Inferior parietal cortex (tissue), 1 donor: ENCODE results near the gene ARMH1.
"Not testable (repeated sequence)": the region's sequence is repeated elsewhere in the genome, so short reads cannot be mapped to it uniquely, and the experiment has no call there.

Source experiments
- DNase-seq: peaks from one replicate; pipeline ENCODE4 v3.0.0-alpha.2; 2016; ENCODE audit errors: extremely low spot score

ARMH1 gene

GRCh38 chr1:44723496-44724295 is 49.2 kb downstream of the ARMH1 start:
- DNase-seq, result no peak

GRCh38 chr1:44724296-44724954 is 49.9 kb downstream of the ARMH1 start:
- no peak for DNase-seq

GRCh38 chr1:44724955-44725698 is 50.6 kb downstream of the ARMH1 start:
- DNase-seq, result no peak

- peak; percentile 98 for DNase-seq
These were observed 56.4 kb downstream of the ARMH1 start, which contains the start of gene RNU5D-1 for GRCh38 chr1:44730741-44731512. Gene RNU5D-1 (minus strand): TSS chr1:44731170.

GRCh38 chr1:44733365-44733764 is 58.9 kb downstream of the ARMH1 start:
- DNase-seq, result no peak

GRCh38 chr1:44733784-44734183 is 59.3 kb downstream of the ARMH1 start:
- DNase-seq, result no peak

GRCh38 chr1:44735992-44736391 is 61.5 kb downstream of the ARMH1 start:
- DNase-seq, result no peak

GRCh38 chr1:44738953-44739306 is 64.4 kb downstream of the ARMH1 start:
- not testable (repeated sequence) for DNase-seq

GRCh38 chr1:44739307-44740178 is 65.0 kb downstream of the ARMH1 start, which contains the start of gene KIF2C:
Gene KIF2C (plus strand): TSS chr1:44739837. CDS start chr1:44739933, 96 bp downstream.
- peak; percentile 98 for DNase-seq

GRCh38 chr1:44740179-44740617 is 65.7 kb downstream of the ARMH1 start:
- no peak for DNase-seq

- no peak for DNase-seq
These were observed 68.7 kb downstream of the ARMH1 start for GRCh38 chr1:44743211-44743610.

GRCh38 chr1:44747878-44748277 is 73.4 kb downstream of the ARMH1 start:
- DNase-seq, result no peak

- DNase-seq, result no peak
These were observed 82.9 kb downstream of the ARMH1 start for GRCh38 chr1:44757420-44757819.

GRCh38 chr1:44759077-44759476 is 84.6 kb downstream of the ARMH1 start:
- no peak for DNase-seq

GRCh38 chr1:44760876-44761275 is 86.4 kb downstream of the ARMH1 start:
- no peak for DNase-seq

GRCh38 chr1:44766421-44766820 is 91.9 kb downstream of the ARMH1 start:
- not testable (repeated sequence) for DNase-seq
